Right atrium auricular region (tissue), 2 donors: ENCODE data around the gene TCEANC. TPM values are rescaled to one million over a fixed set of nuclear protein-coding genes. Genes with fewer than 3 reads are reported as not detected.
A peak's percentile ranks its signal among the peaks of the same experiment; 100 is the strongest.
"Not testable (repeated sequence)": the region's sequence is repeated elsewhere in the genome, so short reads cannot be mapped to it uniquely, and the experiment has no call there.

Experiments
- DNase-seq: peaks from one replicate; pipeline ENCODE4 v3.0.0-alpha.2; 2019; ENCODE audit warnings: low spot score
- H3K27ac ChIP-seq, 2 donors: fragments of 200-600 bp; sonication (generic); 1 replicate in 1 of 2; 2 replicates in 1 of 2; pipeline ENCODE4 v1.5.1; 2016 to 2019
- H3K27me3 ChIP-seq, 2 donors: fragments of 200-600 bp; sonication (generic); one replicate each; pipeline versions ENCODE4 v1.5.1 to v1.6.0; 2017 to 2019
- H3K36me3 ChIP-seq: fragments of 200-600 bp; sonication (generic); one replicate; pipeline ENCODE4 v1.5.1; 2016
- H3K4me1 ChIP-seq, 2 donors: fragments of 200-600 bp; sonication (generic); one replicate each; pipeline versions ENCODE4 v1.5.1 to v1.6.0; 2017 to 2019
- H3K4me3 ChIP-seq, 2 donors: fragments of 200-600 bp; sonication (generic); 1 replicate in 1 of 2; 2 replicates in 1 of 2; pipeline ENCODE4 v1.5.1; 2017 to 2019; ENCODE audit warnings: mild to moderate bottlenecking in 1 of 2, moderate library complexity in 1 of 2
- H3K9me3 ChIP-seq, 2 donors: fragments of 200-600 bp; sonication (generic); one replicate each; pipeline ENCODE4 v1.5.1; 2019
- total RNA-seq, 2 donors: library from RNA; depleted of rRNA; stranded (reverse); fragments of >200 nt; gene quantifications; one replicate each; pipeline ENCODE4 v1.1.0, GENCODE V29; 2016
- TF ChIP-seq, protein P1 (sequence below), 2 donors: fragments of 200-600 bp; sonication (generic); IDR thresholded peaks; one replicate each; pipeline ENCODE4 v1.5.1; 2019; ENCODE audit warnings: antibody characterized with exemption in 2 of 2

TCEANC gene
- total RNA-seq, 2 donors from 2014 or later, result 1.4 to 3.7 TPM

DNA sequence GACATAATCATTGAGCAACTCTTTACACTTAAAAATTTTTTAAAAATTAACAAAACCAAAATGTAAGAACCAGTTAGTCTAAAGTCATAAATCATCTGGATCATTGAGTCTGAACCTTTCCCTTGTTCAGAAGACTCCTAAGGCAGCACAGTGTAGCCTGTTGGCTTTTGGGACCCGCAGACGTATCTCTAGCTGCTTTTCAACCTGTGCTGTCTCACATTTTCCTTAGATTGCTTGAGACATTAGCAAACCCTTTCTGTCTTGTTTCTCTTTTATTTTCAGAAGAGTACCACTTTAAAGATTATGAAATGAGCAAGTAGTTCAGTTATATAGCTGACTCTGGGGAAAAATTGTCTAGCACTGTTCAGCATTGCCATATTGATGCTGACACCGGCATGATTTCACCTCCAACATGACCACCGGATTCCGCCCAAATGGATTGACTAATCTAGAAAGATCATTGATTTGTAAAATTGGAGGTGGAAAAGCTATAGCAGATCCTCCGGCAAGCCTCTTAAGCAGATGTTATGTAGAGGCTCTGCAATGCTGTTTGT lies 8.9 kb downstream of the TCEANC start:
- Histone ChIP-seq H3K9me3 (no peaks in the 10 kb centered on the region), H3K36me3 (no peaks in the 10 kb centered on the region), H3K4me3 (no peak overlapping the region), H3K27ac (no peak overlapping the region), H3K27me3 (no peaks in the 10 kb centered on the region), H3K4me1 (peaks cover 0 to 2% of the 10 kb centered on the region in 2 donors)
- TF ChIP-seq, protein P1, sequence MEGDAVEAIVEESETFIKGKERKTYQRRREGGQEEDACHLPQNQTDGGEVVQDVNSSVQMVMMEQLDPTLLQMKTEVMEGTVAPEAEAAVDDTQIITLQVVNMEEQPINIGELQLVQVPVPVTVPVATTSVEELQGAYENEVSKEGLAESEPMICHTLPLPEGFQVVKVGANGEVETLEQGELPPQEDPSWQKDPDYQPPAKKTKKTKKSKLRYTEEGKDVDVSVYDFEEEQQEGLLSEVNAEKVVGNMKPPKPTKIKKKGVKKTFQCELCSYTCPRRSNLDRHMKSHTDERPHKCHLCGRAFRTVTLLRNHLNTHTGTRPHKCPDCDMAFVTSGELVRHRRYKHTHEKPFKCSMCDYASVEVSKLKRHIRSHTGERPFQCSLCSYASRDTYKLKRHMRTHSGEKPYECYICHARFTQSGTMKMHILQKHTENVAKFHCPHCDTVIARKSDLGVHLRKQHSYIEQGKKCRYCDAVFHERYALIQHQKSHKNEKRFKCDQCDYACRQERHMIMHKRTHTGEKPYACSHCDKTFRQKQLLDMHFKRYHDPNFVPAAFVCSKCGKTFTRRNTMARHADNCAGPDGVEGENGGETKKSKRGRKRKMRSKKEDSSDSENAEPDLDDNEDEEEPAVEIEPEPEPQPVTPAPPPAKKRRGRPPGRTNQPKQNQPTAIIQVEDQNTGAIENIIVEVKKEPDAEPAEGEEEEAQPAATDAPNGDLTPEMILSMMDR (IDR thresholded peaks at IDR 0.05), result no peak
- DNase-seq, result no peak

DNA sequence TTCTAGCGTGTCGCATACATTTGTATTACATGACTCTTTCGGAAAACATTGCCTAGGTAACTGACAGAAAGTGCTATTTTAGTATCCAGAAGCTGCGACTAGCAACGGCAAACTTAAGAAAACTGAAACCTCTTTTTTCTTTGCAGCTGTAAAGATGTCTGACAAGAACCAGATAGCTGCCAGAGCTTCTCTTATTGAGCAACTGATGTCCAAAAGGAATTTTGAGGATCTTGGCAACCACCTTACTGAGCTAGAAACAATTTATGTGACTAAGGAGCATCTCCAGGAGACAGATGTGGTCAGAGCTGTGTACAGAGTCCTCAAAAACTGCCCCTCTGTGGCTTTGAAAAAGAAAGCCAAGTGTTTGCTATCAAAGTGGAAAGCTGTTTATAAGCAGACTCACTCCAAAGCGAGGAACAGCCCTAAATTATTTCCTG lies 9.4 kb downstream of the TCEANC start:
- TF ChIP-seq, protein P1 (IDR thresholded peaks at IDR 0.05), result no peak
- Histone ChIP-seq H3K4me1 (peaks cover 0 to 8% of the 10 kb centered on the region in 2 donors), H3K27ac (no peak overlapping the region), H3K27me3 (no peaks in the 10 kb centered on the region), H3K9me3 (no peaks in the 10 kb centered on the region), H3K4me3 (no peak overlapping the region), H3K36me3 (no peaks in the 10 kb centered on the region)
- no peak for DNase-seq

DNA sequence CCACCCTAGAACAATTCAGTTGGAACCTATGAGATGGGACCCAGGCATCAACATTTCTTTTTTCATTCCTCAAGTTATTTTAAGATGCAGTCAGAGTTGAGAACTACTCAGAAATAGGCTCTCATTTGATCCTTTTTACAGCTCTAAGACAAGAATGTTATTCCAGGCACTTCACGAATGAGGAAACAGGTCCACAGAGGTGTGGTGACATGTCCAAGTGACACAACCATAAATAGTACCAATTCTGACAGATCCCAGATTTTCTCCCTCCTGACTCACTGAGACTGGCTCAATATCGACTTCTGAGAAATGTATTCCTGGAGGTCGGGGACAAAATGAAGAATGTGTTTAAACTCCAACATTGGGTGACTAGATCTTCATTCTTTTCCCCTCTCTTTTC lies 11.1 kb downstream of the TCEANC start:
- H3K36me3 ChIP-seq, result no peaks in the 10 kb centered on the region
- peaks cover 0 to 4% of the 10 kb centered on the region in 2 donors for H3K27me3 ChIP-seq

DNA sequence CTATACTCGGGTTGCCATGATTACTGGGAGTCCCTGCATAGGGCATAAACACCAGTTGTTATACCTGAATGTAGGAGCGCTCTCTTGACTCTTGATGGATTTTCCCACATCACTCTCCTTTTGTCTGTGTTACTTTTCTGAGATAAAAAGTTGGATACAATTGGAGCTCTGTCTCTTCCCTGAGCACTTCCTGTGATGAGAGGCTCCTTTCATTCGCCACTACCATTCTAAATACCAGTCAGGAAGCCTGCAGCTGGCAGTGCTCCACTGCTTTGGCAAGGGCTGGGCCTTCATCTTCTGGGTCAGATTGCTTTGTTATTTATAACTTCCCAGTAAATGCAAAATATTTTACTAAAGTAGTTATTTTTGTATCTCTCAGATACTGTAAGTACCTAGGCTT lies 13.9 kb downstream of the TCEANC start:
- no peak for DNase-seq
- Histone ChIP-seq H3K36me3 (no peaks in the 10 kb centered on the region), H3K27me3 (peaks cover 0 to 4% of the 10 kb centered on the region in 2 donors), H3K9me3 (no peaks in the 10 kb centered on the region), H3K27ac (peak overlapping the region; percentile 25 to 50), H3K4me1 (peaks cover 0 to 12% of the 10 kb centered on the region in 2 donors), H3K4me3 (no peak overlapping the region)
- TF ChIP-seq, protein P1 (IDR thresholded peaks at IDR 0.05), result no peak

More for the DNA sequence above, 11.1 kb downstream of the TCEANC start:
- TF ChIP-seq, protein P1 (IDR thresholded peaks at IDR 0.05), result no peak
- no peak for DNase-seq
- Histone ChIP-seq H3K9me3 (no peaks in the 10 kb centered on the region), H3K4me3 (no peak overlapping the region), H3K4me1 (peaks cover 0 to 12% of the 10 kb centered on the region in 2 donors), H3K27ac (peak overlapping the region in 1 of 2 donors; percentile 68)

DNA sequence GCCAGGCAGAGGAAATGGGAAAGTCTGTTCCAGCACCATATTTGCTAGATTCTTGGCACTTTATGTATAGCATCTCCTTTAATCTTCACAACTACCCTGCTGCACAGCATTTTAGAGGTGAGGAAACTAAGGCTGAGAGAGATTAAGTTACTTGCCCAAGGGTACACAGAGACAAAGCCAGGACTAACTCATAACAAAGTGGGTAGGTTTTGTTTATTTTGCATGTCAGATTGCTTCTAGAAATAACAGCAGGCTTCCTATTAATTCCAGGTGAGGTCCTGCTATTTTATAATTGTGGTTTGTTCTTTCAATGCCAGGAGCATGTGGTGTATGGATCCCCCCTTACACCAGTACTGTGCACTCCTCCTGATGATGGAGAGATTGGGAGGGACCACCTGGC lies 15.0 kb downstream of the TCEANC start:
- TF ChIP-seq, protein P1 (IDR thresholded peaks at IDR 0.05), result no peak
- peaks cover 0 to 12% of the 10 kb centered on the region in 2 donors for H3K4me1 ChIP-seq
- DNase-seq, result no peak
- H3K36me3 ChIP-seq, result no peaks in the 10 kb centered on the region
- H3K27ac ChIP-seq, result peak overlapping the region; percentile 20 to 67
- H3K27me3 ChIP-seq, result peaks cover 0 to 4% of the 10 kb centered on the region in 2 donors
- no peaks in the 10 kb centered on the region for H3K9me3 ChIP-seq
- no peak overlapping the region for H3K4me3 ChIP-seq

DNA sequence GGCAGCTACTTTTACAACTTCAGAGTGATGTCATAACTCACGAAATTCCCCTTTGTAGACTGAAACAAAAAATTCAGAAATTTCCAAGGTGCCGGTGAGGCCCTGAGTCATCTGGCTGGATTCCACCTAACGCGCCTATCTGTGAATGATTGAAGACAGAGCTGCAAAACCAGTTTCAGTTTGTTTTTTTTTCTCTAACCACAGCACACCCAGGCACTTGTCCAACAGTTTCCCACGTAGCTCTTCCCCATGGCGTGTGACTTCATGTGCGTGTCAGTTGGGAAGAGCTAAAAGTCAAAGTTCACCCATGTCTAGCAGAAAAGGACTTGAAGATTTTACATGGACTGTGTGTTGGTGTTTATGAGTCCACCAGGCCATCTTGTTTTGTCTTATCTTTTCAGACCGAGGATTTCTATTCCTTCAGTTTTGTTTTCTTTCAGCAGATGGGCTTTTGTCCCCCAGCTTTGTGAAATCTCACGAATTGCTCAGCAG lies 16.4 kb downstream of the TCEANC start:
- H3K27ac ChIP-seq, result peak overlapping the region; percentile 55 to 67
- DNase-seq, result peak; percentile 66

DNA sequence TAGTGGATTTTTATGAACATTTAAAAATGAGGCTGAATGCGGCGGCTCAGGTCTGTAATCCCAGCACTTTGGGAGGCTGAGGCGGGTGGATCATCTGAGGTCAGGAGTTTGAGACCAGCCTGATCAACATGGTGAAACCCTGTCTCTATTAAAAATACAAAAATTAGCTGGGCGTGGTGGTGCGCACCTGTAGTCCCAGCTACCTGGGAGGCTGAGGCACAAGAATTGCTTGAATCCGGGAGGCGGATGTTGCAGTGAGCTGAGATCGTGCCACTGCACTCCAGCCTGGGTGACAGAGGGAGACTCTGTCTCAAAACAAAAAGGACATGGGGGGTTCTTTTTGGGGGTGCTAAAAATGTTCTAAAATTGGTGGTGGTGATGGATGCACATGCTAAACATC lies 16.8 kb downstream of the TCEANC start:
- Histone ChIP-seq H3K4me1 (peaks cover 0 to 12% of the 10 kb centered on the region in 2 donors), H3K27ac (peak overlapping the region; percentile 55 to 67)
- H3K36me3 ChIP-seq, DNase-seq, H3K9me3 ChIP-seq, H3K4me3 ChIP-seq, H3K27me3 ChIP-seq: not testable (repeated sequence)

More for the DNA sequence above, 16.4 kb downstream of the TCEANC start:
- Histone ChIP-seq H3K4me1 (peaks cover 0 to 12% of the 10 kb centered on the region in 2 donors), H3K36me3 (no peaks in the 10 kb centered on the region), H3K27me3 (peaks cover 0 to 4% of the 10 kb centered on the region in 2 donors), H3K9me3 (no peaks in the 10 kb centered on the region), H3K4me3 (no peak overlapping the region)
- TF ChIP-seq, protein P1 (IDR thresholded peaks at IDR 0.05), result no peak
